DMS 273 (cell line): ENCODE results near the gene TBC1D9B.
A peak's percentile ranks its signal among the peaks of the same experiment; 100 is the strongest.

Experiments
- DNase-seq: peaks from one replicate; lab custom pipeline; 2025; ENCODE audit not compliant: unreplicated experiment; lab: John Stamatoyannopoulos, UW

Gene TBC1D9B

DNA sequence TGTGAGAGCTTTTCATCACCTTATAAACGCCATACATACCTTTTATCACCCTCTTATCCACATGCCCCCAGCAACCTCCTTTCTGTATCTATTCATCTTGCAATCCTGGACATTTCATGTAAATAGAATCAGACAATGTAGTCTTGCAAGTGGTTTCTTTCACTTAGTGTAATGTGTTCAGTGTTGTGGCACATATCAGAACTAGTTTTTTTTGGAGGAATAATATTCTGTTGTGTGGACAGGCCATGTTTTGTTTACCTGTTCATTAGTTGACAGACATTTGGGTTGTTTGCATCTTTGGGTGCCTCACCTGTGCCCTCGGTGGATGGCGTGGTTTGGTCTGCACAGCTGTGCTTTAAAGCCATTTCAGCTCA, 85.7 kb downstream of the TBC1D9B start:
- no peak for DNase-seq

DNA sequence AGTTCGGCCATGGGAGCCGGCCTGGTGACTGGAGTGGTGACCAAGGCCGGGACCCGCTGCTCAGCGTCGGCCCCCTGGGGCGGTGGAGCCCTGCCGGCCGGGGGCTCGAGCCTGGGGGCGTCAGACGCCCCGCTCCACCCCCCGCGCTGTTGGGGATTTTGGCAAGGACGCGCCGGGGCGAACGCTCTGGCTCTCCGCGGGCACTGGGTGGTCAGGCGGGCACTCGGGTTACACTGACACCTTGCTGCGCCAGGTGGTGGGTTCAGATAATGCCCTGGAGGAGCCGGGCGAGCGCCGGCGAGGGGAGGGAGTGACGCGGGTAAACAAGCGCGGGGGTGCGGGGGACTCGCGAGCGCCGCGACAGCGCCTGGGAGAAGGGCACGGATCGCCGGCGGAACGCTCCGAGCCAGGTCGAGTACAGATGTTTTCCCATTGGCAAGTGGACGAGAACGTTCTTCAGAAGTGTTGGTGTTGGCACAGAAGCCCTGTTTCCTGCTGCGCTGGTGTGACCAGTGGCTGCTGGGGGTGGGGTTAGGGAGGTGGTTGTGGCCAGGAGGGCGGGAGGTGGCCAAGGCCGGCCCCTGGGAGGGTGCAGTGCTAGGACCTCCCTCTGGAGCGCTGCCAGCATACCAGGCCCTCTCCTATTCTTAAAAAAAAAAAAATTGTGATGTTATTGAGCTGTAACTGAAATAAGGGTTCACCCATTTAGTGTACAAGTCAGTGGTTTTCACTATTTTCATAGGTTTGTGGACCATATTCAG, 86.2 kb downstream of the TBC1D9B start:
- peak; percentile 91 for DNase-seq

DNA sequence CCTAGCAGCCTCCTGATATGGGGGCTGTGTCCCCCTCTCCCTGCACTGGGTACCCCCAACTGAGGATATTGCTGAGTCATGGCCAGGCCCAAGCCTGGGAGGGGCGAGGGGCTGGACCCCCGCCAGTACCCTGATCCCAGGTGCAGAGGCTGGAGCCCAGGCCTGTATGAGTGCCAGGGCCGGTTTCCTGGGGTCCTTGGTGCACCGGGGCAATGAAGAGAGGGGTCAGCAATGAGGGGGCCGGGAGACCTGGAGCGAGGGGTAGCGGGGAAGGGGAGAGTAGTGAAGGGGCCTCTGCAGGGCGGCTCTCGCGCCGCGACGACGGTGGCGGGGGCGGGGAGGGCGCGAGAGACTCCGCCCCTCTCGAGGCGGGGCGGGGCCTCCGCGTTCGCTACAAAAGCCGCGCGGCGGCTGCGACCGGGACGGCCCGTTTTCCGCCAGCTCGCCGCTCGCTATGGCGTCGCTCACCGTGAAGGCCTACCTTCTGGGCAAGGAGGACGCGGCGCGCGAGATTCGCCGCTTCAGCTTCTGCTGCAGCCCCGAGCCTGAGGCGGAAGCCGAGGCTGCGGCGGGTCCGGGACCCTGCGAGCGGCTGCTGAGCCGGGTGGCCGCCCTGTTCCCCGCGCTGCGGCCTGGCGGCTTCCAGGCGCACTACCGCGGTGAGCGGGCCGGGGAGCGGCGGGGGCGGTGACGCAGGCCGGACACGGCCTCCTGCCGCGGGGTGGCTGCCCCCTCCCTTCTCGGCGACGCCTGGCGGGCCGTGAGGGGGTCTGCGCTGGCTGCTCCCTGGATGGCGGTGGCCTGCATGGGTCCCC, 87.0 kb downstream of the TBC1D9B start, which contains the start of gene SQSTM1:
SQSTM1 (plus strand) TSS at position 423 of the 815 bp plus-strand sequence; CDS start at position 455, 32 bp downstream.
- DNase-seq: peak; percentile 90

DNA sequence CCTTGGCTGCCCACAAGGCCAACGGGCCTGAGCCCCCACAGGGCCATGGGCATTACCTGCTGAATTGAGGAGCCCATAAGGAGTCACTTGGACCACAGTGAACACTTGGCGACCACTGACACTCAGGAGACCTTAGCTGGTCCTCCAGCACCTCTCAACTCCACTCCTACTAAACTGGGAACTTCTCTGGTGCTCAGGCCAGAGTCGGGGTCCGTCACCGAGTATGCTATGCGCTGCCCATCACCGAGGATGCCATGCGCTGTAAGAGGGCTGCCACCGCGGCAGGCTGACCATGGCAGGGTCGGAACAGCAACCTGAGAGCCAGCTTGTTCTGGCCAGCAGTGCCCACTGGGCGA, 87.6 kb downstream of the TBC1D9B start:
- no peak for DNase-seq

DNA sequence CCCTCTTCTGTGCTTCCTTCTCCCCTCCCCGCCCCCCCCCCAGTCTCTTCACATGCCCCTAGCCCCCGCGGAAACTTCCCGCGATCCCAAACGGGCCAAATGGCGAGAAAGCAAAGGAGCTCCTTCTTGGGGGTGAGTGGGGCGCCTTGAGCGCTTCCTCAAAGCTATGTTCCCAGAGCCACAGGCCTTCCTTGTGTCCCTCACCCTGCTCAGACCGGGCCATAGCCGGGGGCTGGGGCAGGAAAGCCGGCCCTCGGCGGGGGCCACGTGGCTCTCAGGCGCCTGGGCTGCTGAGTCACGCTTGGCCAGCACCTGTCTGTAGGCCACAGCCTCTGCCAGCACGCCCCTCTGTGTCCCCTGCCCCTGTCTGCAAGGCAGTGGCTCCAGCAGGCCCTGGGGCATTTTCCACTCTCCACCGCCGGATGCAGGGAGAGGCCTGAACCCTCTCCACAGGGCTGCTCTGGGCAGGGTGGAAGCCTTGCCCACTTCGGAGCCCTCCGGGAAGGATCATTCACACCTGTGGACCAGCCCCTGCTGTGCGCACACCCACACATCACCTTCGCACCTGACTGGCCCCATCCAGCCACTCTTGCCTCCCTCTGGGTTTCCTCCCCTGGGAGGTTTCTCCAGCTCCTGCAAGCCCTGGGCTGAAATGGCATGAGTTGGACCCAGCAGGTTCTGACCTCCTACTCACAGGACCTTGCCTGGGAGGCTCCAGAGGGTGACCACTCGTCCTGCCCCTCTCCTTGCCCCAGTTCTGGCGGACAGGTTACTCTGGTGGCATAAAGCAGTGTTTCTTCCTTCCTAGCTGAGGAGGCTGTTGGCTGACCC, 88.2 kb downstream of the TBC1D9B start:
- peak; percentile 60 for DNase-seq

DNA sequence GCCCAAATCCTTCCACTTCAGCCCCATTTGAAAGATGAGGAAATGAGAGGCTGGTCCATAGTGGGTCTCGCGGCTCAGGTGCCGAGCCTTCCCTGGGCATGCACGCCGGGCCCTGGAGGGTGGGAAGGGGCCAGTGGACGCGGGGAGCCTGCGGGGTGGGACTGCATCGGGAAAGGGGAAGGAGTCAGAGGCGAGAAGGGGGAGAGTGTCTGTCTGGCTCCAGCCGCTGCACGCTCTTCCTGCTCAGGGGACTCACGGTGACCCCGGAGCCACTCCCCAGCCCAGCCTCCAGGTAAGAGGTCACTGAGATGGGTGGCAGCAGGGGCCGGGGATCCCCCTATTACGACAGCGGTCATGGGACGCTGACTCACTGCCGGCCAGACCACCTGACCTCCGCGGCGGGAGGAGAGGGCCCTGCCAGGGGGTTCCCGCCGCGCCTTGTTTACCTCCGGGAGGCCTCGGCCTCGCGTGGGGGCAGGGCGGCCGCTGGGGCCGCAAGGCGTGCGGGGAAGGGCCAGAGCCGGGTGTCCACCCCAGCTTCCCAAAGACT, 88.9 kb downstream of the TBC1D9B start:
- peak; percentile 77 for DNase-seq

DNA sequence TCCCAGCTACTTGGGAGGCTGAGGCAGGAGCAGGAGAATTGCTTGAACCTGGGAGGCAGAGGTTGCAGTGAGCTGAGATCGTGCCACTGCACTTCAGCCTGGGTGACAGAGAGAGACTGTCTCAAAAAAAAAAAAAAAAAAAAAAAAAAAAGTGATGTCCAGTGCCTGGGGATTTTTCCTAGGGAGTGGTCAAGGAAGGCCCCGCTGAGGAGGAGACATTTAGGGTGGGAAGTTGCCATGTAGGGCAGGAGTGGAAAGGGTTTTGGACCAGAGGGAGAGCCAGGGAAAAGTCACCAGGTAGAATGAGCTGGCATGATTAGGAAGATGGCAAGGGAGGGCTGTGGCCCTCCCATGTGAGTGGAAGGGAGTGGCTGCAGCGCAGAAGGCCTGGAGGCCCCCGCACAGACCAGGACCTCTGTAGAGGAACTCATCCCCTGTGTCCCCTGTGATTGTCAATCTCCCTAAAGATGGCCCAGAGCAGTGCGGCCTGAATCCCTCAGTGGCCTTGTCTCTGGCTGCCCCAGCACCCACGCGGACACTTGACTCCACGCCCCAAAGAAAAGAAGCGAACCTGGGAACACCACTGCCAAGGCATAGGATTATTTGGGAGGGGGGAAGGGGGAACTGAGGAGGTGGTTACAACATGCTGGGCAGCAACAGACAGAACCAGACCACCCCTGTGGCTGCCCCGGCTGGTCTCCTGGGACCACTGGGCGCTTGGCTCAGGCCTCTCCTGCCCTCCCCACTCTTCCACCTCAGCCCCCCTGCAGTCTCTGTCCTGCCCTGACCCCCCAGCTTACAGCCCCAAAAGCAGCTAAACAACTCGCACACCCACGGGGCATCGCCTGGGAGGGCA, 89.6 kb downstream of the TBC1D9B start:
- no peak for DNase-seq

DNA sequence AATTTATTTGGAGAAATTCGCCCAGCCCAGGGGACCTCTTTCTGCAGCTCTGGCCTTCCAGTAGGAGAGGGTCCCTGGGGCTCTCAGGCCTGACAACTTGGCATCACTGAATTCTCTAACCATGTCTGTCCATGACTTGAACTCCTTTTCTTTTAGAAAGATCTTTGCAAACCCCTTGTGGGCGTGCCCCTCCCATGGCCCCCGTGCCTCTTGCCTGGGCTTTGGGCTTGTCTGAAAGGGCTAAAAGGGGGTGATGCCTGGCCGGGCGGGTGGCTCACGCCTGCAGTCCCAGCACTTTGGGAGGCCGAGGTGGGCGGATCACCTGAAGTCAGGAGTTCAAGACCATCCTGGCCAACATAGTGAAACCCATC, 90.2 kb downstream of the TBC1D9B start:
- no peak for DNase-seq

DNA sequence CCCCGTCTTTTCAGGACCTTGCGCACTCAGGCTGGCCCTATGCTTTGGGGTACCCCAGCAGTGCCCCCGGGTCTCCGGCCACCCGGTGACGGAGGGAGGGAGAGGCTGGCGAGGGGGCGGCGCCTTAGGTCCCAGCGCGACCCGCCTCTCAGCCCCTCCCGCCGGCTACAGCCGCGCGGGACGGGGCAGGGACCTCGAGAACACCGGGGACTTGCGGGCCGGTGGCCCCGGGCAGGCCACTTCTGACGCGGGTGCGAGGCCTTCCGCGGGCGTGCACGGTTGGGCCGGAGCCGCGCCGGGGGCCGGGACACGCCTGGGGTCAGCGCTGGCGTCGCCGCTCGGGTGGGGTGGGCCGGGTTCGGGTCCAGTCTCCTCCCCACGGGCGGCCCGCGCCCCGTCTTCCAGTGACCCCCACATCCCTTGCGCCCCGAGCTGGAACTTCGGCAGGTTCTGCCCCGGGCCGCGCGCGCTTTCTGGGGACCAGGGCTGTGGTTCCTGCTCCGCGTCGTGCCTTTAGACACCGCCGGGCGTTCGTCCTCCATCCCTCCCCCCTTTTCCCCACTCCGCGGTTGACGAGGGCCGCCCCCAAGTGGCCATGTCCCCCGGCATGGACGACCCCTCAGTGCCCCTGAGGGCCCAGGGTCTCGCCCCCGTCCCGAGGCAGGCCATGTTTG, 90.8 kb downstream of the TBC1D9B start:
- no peak for DNase-seq

DNA sequence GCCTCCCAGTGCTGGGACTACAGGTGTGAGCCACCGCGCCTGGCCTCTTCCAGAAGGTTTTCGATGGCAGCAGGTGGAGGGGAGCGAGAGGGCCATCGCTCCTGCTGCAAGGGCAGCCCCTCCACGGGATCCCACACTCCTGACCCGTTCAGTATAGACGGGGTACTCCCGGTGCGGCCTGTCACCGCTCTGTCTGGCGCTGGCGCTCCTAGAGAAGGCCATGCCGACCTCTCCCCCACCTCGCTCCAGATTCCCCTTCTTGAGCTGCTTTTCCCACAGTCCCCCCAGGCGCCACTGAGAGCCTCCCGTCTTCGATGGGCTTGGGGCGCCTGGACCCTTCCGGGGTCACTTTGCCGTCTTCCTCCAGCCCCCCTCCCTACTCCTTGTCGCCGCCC, 91.3 kb downstream of the TBC1D9B start:
- DNase-seq: no peak

DNA sequence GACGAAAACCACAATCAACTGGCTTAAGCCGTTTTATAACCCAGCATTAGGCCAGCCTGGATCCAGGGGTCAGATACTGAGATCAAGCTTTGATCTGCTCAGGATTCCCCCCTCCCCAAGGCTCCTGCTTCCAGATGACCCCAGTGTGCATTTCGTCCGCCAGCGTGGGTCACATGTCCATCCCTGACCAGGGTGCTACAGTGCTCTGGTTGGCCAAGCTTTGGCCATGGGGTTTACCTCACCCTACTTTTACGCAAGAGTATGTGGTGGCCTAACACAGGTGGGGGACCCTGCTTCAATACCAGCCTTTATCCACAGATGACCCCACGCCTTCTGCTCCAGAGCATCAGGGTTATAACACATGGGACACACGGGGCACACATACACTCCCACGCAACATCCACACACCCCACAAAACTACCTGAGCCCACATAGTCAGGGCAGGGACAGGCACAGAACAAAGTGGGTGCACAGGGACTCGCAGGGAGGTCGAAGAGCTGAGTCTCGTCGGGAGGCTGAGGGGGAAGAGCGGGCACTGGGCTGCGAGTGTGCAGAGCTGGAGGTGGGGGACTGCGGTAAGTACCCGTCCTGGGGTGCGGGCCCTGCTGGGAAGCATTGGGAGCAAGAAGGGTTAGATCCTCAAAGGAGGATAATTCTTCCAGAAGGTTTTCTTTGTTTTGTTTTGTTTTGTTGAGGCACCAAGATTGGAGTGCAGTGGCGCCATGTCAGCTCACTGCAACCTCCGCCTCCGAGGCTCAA, 92.0 kb downstream of the TBC1D9B start:
- DNase-seq: no peak

DNA sequence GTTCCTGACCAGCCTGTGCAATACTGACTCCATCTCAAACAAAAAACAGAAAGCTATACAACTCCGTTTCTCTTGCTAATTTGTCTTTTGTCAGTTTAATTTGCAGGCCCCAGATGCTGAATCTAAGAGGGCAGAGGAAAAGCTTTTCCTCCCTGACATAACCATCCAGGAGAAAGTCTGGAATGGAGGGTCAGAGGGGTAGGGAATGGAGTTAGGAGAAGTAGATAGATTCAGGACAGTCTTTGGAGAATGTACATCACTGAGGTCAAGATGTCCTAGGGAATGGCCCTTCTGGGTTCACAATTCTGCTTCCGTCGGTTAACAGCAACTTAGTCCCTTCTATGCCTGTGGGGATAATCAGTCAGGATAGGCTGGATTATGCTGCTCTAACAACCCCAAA, 93.6 kb downstream of the TBC1D9B start:
- no peak for DNase-seq

DNA sequence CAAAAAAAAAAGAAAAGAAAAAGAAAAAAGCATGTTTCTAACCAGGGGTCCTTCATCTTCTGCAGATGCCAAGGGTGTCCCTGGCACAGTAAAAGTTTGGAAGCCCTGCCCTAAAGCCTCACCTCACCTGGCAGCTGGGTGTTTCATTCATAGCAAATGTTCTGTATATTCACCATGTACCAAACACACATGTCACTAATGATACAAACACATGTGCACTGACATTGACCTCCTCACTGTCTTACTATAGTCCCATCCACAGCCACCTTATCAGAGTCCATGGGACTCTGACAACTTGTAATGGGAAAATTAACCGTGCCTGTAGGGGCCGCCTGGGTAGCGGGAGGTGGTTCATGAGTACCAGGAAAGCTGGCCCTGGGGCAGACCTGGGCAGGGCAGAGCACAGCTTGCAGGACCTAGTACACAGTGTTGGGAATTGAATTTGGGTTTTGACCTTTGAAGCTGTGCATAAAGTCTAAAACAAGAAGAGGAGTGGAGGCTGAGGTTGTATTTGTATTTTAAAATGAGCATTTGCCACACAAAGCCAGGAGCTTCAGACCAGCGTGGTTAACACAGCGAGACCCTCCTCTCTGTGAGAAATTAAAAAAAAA, 94.6 kb downstream of the TBC1D9B start:
- no peak for DNase-seq

DNA sequence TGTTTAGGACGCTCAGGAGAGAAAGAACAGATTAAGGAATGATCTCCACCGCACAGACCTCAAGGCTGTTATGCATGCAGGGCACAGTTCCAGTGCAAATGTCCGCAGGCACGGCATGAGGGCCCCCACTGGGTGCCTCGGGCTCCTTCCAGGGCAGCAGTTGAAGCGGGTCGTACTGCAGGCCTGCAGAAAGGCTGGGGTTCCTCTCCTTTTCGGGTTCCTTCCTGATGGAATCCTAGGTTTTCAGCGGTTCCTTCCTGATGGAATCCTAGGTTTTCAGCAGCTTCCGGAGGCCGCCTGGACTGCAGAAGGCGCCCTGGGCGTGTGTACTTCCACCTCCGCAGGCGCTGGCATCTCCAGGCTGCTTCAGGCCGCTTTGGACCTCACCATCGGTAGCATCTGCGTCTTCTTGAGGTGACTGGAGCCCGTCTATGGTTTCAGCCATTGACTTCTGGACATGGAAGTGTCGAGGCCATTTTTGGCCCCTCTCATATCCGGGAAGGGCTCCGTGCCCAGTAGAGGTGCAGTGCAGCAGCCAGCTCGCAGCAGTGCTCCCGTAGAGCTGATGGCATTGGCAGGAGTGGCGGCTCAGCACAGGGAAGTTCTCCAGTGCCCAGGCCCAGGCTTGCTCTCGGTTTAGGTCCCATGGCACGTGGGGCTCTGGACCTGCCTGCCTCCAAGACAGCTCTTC, 95.4 kb downstream of the TBC1D9B start:
- no peak for DNase-seq
